Stimulated activated CD8-positive, alpha-beta memory T cell treated with anti-CD3 and anti-CD28 coated beads, Interleukin-2, amount 100 ng/mL, for 1 hour (primary cell): ENCODE measurements around the gene FXR1.

Source experiments
- DNase-seq, 2 donors: peaks; one replicate each; pipeline ENCODE4 v3.0.0-alpha.2; 2020; ENCODE audit warnings: low read depth in 2 of 2

FXR1 gene

DNA sequence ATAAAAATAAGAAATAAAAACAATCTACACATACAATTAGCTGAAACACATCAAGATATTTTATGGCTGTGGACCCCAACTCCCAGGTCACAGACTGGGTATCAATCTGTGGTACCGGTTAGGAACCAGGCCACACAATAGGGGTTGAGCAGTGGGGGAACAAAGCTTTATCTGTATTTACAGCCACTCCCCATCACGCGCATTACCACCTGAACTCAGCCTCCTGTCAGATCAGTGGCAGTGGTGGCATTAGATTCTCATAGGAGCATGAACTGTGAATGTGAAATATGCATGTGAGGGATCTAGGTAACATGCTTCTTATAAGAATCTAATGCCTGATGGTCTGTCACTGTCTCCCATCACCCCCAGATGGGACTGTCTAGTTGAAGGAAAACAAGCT, 94.8 kb downstream of the FXR1 start:
- no peak for DNase-seq

DNA sequence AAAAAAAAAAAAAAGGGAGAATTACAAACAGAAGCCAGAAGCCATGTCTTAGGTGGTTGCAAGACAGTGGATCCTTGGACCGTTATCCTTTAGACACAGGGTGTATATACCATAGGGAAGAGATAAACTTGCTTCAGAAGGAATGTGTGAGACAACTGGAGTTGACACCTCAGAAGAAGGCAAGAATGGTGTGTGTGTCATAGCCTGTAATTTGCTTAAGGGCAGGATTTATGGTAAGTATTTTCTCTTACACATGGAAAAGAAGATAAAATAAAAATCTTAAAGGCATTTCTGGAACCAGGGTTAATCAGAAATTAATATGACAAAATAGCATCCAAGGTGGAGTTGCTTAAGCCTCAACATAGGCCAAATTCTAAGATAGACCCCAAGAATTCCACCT, 96.3 kb downstream of the FXR1 start:
- DNase-seq, result no peak

DNA sequence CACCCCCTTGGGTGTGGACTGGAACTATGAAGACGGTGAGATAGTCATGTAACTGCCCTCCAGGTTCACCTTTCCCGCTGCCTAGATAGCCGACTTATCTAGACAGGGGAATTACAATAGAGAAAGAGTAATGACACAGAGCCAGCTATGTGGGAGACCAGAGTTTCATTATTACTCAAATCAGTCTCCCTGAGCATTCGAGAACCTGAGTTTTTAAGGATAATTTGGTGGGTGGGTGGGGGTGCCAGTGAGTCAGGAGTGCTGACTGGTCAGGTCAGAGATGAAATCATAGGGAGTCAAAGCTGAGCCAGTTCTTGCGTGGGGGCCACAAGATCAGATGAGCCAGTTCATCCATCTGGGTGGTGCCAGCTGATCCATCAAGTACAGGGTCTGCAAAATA, 96.8 kb downstream of the FXR1 start:
- no peak for DNase-seq

DNA sequence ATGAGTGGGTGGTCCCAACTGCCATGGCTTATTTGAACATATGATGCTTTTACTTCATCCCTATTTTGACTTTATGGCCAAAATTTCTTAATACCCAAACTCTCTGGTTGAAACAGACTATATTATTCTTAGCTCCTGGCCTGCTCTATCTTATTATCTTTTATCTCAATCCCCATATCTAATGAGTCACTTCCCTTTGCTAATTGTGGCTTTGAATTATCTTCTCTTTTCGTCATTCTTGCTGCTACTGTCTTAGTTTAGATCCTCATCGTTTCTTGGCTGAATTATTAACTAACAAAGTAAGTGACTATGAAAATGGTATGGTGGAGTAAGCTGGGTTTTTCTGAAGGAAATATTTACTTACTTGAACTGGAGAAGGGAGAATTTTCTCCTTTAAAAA, 105.2 kb downstream of the FXR1 start:
- no peak for DNase-seq

DNA sequence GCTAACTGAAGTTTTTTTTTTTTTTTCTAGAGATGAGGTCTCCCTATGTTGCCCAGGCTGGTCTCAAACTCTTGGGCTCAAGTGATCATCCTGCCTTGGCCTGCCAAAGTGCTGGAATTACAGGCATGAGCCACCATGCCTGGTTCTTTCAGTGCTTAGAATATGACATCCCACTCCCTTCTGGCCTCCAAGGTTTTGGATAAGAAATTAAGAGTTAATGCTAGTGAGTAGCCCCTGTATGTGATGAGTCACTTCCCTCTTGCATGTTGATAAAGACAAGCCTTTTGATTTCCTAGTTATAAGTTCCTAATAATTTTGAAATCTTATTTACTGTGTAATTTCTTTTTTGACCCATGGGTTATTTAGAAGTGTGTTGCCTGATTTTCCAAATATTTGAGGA, 112.7 kb downstream of the FXR1 start:
- no peak for DNase-seq

DNA sequence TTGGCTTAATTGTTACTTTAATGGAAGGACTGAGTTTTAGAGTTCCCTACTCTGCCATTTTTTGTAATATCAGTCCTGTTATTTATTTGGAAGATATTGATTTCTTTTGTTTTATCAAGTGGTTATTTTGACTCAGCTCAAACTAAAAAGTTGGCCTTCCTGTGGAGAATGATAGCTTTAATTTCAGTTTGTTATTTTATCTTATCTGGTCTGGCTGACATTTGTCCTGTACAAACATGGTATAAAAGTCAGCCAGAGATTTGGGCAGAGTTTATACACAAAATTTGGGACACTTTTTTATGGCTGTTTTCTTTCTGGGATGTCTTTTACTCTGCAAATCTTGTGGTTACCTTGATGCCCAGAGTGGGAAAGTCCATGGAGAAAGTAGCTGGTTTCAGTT, 118.5 kb downstream of the FXR1 start:
- no peak for DNase-seq
